Testis (tissue), 3 donors: ENCODE results near the gene TLCD4. TPM values are rescaled to one million over a fixed set of nuclear protein-coding genes. Genes with fewer than 3 reads are reported as not detected.
A peak's percentile ranks its signal among the peaks of the same experiment; 100 is the strongest.
"Not testable (repeated sequence)": the region's sequence is repeated elsewhere in the genome, so short reads cannot be mapped to it uniquely, and the experiment has no call there.

Experiments
- DNase-seq: peaks from one replicate; pipeline ENCODE4 v3.0.0-alpha.2; 2019
- H3K27ac ChIP-seq, 2 donors: fragments of 200-600 bp; sonication (generic); one replicate each; pipeline ENCODE4 v1.5.1; 2019
- H3K27me3 ChIP-seq: fragments of 200-600 bp; sonication (generic); one replicate; pipeline ENCODE4 v1.5.1; 2019
- H3K36me3 ChIP-seq: fragments of 200-600 bp; sonication (generic); one replicate; pipeline ENCODE4 v1.5.1; 2017; ENCODE audit warnings: low read depth; ENCODE audit errors: missing control alignments
- H3K4me1 ChIP-seq: fragments of 200-600 bp; sonication (generic); one replicate; pipeline ENCODE4 v1.5.1; 2019
- H3K4me3 ChIP-seq, 2 donors: fragments of 200-600 bp; sonication (generic); one replicate each; pipeline ENCODE4 v1.5.1; 2017 to 2019
- H3K9me3 ChIP-seq: fragments of 200-600 bp; sonication (generic); one replicate; pipeline ENCODE4 v1.5.1; 2017
- POLR2A ChIP-seq: fragments of 450-650 bp; IDR thresholded peaks from one replicate; pipeline ENCODE4 v1.6.1; 2017; ENCODE audit warnings: antibody characterized with exemption, mild to moderate bottlenecking, moderate library complexity
- WGBS, 2 donors: methylation state at CpG; one replicate each; pipeline ENCODE4 v1.1.5; 2018; 5-methylcytosine and 5-hydroxymethylcytosine counted together
- intact Hi-C: fragments of 100-400 bp; cut with DNase I; formaldehyde crosslinking; loops from one replicate; pipeline ENCODE4 v1.15.1; 2023; ENCODE audit warnings: low total_unique reads
- polyA plus RNA-seq: library from polyadenylated mRNA; stranded (reverse); fragments of 350-450 nt; fragmentation: Illumina TruSeq; extraction: RNeasy Lipid Tissue Mini Kit (QIAGEN cat#74804); gene quantifications from one replicate; pipeline ENCODE4 v1.2.3, GENCODE V29; 2014; ENCODE audit warnings: low read depth, low replicate concordance; ENCODE audit not compliant: insufficient read depth
- total RNA-seq, 2 donors: library from RNA; depleted of rRNA; stranded (reverse); fragments of >200 nt; gene quantifications; one replicate each; pipeline ENCODE4 v1.2.3, GENCODE V29; 2016
- TF ChIP-seq, protein P1 (sequence below), 3 experiments: fragments of 450-650 bp in 2 of 3; fragments of 200-600 bp in 1 of 3; sonication (generic) in 1 of 3; IDR thresholded peaks; one replicate each; pipeline ENCODE4 v1.5.1; 2016 to 2019; ENCODE audit warnings: antibody characterized with exemption in 3 of 3, mild to moderate bottlenecking in 2 of 3, moderate library complexity in 1 of 3

The TLCD4 gene
- total and polyA plus RNA-seq, 3 donors from 2014 or later: 7.2 to 25.2 (median 8.3) TPM

DNA sequence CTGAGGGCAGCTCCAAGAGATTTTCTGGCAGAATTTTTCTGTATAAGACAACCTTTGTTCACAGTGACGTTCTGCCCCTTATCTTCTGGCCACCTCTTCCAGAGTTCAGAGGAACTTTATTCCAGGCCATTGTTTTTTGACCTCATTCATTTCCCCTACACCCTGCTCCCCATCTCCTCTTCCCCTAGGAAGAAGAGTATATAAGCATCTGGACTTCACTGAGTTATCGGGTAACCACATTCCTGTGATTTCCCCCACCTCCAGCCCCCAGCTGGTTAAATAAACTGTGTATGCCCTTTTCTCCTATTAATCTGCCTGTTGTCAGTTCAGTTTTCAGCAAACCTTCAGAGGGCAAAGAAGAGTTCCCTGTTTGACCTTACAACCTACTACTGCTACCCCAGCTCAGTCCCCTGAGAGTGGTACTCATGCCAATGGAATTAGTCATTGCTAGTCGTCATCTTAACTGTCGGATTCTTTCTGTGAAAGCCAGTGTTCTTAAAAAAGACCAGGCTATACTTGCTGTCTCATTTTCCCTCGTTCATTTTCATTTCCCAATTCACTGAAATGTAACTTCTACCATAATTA is 30.1 kb upstream of the TLCD4 start:
- no peak for TF ChIP-seq POLR2A
- TF ChIP-seq, protein P1, sequence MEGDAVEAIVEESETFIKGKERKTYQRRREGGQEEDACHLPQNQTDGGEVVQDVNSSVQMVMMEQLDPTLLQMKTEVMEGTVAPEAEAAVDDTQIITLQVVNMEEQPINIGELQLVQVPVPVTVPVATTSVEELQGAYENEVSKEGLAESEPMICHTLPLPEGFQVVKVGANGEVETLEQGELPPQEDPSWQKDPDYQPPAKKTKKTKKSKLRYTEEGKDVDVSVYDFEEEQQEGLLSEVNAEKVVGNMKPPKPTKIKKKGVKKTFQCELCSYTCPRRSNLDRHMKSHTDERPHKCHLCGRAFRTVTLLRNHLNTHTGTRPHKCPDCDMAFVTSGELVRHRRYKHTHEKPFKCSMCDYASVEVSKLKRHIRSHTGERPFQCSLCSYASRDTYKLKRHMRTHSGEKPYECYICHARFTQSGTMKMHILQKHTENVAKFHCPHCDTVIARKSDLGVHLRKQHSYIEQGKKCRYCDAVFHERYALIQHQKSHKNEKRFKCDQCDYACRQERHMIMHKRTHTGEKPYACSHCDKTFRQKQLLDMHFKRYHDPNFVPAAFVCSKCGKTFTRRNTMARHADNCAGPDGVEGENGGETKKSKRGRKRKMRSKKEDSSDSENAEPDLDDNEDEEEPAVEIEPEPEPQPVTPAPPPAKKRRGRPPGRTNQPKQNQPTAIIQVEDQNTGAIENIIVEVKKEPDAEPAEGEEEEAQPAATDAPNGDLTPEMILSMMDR (IDR thresholded peaks at IDR 0.05): no peak
- H3K4me3 ChIP-seq: no peak overlapping the region
- H3K9me3 ChIP-seq: no peaks in the 10 kb centered on the region
- 28 to 33% methylated on average over 5 of the region's 5 CpGs for WGBS, 2 donors
- H3K27ac ChIP-seq: peak overlapping the region; percentile 2 to 35
- peak; percentile 26 for DNase-seq
- no peaks in the 10 kb centered on the region for H3K4me1 ChIP-seq
- intact Hi-C loops: no loop called here
- no peaks in the 10 kb centered on the region for H3K27me3 ChIP-seq
- no peaks in the 10 kb centered on the region for H3K36me3 ChIP-seq

DNA sequence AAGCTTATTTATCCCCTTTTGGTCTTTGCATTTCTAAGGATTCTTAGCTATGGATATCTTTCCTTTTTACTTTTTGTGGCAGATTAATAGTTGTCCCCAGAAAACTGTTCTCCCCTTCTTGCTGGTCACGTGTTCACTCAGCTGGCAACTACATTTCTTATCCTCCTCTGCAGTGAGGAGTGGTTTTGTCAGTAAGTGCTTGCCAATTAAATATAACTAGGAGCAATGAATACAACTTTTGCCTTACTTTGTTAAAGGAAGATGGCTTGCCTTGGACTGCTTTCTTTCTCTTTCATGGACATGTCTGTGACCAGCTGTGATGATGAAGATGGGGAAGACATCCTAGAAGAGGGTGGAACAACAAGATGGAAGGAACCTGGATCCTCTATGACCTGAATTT is 28.9 kb upstream of the TLCD4 start:
- Histone ChIP-seq H3K27me3 (no peaks in the 10 kb centered on the region), H3K9me3 (no peaks in the 10 kb centered on the region), H3K4me1 (no peaks in the 10 kb centered on the region), H3K27ac (no peak overlapping the region), H3K4me3 (no peak overlapping the region), H3K36me3 (no peaks in the 10 kb centered on the region)
- intact Hi-C loops: no loop called here
- 63 to 78% methylated on average over 1 of the region's 1 CpG for WGBS, 2 donors
- no peak for DNase-seq
- TF ChIP-seq, protein P1 (IDR thresholded peaks at IDR 0.05): no peak
- TF ChIP-seq POLR2A: no peak

DNA sequence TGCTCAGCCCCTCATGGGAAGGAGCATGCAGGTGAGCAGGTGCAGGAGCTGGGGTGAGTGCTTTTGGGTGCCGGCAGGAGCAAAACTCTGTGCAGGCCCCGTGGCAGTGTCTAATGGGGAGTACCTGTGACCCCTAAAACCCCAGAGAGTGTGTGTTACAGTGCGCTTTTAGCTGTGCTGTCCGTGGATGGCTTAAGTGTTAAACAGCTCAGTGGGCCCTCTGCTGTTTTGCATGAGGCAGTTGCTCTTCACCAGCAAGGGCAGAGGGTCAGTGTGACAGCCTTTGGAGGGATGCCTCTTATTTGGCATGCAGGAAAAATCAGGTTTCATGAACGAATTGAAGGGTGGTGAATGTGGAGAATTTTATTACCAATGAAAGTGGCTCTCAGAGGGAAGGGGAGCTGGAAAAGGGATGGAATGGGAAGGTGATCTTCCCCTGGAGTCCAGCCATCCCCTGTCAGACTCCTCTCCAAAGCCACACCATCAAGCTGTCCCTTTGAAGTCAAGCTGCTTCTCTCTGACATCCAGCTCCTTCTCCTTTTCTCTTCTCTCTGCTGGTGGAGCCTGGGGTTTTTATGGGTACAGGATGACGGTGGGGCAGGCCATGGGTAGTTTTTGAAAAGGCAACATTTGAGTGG is 27.4 kb upstream of the TLCD4 start:
- no peak overlapping the region for H3K4me3 ChIP-seq
- 95 to 96% methylated on average over 6 of the region's 6 CpGs for WGBS, 2 donors
- H3K9me3 ChIP-seq: no peaks in the 10 kb centered on the region
- TF ChIP-seq, protein P1 (IDR thresholded peaks at IDR 0.05): no peak
- TF ChIP-seq POLR2A: no peak
- intact Hi-C loops: no loop called here
- H3K27me3 ChIP-seq: no peaks in the 10 kb centered on the region
- no peaks in the 10 kb centered on the region for H3K36me3 ChIP-seq
- no peak for DNase-seq
- no peaks in the 10 kb centered on the region for H3K4me1 ChIP-seq
- no peak overlapping the region for H3K27ac ChIP-seq

DNA sequence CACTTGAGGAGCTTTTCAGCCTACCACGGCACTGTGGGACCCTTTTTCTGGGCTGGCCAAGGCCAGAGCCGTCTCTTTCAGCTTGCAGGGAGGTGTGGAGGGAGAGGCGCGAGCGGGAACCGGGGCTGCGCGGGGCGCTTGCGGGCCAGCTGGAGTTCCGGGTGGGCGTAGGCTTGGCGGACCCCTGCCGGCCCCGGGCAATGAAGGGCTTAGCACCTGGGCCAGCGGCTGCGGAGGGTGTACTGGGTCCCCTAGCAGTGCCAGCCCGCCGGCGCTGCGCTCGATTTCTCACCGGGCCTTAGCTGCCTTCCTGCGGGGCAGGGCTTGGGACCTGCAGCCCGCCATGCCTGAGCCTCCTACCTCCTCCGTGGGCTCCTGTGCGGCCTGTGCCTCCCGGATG is 25.9 kb upstream of the TLCD4 start:
- H3K36me3 ChIP-seq, H3K27me3 ChIP-seq, H3K9me3 ChIP-seq, H3K4me1 ChIP-seq, H3K27ac ChIP-seq, DNase-seq, intact Hi-C loops: not testable (repeated sequence)
- peak overlapping the region in 1 of 2 donors; percentile 20 for H3K4me3 ChIP-seq
- WGBS, 2 donors: 33 to 86% methylated on average over 1 to 24 of the region's 28 CpGs

DNA sequence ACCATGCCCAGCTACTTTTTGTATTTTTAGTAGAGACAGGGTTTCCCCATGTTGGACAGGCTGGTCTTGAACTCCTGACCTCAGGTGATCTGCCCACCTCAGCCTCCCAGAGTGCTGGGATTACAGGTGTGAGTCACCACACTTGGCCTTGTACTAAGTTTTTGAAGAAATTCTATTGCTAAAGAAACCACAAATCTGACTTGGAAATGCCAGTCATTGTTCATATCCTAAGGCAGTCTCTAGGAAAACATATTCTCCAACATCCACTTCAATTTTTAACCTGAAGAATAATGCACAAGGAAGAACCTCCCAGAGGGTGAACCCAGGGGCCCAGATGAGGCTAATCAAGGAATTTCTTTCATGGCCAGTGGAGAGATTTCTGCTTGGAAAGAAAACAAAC is 24.3 kb upstream of the TLCD4 start:
- H3K4me3 ChIP-seq, DNase-seq, H3K36me3 ChIP-seq, intact Hi-C loops, H3K9me3 ChIP-seq, H3K4me1 ChIP-seq, H3K27ac ChIP-seq, H3K27me3 ChIP-seq: not testable (repeated sequence)

DNA sequence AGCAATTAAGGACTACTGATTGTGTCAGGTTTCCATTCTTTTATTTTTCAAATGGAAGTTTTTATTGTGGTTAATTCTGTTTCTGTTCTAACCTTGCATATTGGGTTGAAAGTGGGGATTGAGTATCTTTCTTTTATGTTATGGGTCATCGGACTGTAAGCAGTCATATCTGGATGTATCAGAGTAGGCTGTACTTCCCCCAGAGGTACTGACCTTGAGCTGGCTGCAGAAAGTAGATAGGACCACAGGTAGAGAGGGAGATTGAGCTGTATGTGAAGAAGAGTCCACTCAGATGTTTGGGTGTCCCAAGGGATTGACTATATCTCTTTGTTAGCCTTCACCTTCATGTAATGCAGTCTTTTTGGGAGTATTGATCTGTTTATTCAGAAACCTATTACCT is 23.9 kb upstream of the TLCD4 start:
- DNase-seq: no peak
- WGBS, 2 donors: 26 to 65% methylated on average over 1 of the region's 1 CpG
- Histone ChIP-seq H3K36me3 (no peaks in the 10 kb centered on the region), H3K27ac (no peak overlapping the region), H3K9me3 (no peaks in the 10 kb centered on the region), H3K4me3 (no peak overlapping the region), H3K27me3 (no peaks in the 10 kb centered on the region), H3K4me1 (no peaks in the 10 kb centered on the region)
- TF ChIP-seq, protein P1 (IDR thresholded peaks at IDR 0.05): no peak
- no peak for TF ChIP-seq POLR2A
- intact Hi-C loops: no loop called here
